Measurements from ENCODE around the gene HDLBP. TPM values are rescaled to one million over a fixed set of nuclear protein-coding genes. Genes with fewer than 3 reads are reported as not detected.

Gene HDLBP
- total RNA-seq, 1 experiment from 2014 or later: 544 TPM

DNA sequence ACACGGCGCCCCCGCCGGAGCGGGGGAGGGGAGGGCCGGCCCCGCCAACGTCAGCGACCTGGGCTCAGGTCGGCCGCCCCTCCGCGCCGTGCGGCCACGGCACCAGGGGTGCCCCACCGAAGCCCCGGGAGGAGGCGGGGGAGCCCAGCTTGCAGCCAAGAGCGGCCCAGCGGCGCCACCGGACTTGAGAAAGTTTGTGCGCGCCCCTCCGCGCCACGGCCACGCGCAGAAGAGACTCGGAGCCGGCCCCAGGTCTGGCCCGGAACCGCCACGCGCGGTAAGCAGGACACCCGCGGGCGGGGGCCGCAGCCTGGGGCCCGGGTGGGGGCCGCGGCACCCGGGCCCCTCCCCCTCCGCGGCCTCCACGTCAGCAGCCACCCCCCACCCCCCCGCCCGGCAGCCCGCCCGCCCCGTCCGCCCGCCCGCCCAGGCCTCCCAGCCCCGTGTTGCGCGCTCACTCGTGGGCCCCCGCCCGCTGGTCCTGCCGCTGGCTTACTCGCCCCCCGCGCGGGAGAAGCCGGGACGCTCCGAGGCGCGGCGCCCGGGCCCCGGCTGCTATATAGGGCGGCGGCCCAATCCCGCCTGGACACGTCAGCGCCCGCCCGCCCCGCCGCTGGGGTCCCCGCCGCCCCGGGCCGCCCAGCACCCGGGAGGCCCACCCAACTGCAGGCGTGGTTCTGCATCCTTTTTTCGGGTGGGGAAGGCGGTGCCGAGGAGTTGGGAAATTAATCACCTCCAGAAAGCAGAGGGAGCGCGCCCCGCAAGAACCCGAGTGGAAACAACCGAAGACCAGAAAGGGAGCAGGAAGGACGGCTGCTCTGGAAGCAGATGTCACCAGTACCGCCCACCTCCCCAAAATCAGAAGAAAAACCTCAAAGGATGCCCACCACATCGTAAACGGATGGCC lies 42.9 kb downstream of the HDLBP start:
- H3K4me3 ChIP-seq: peak overlapping the region; percentile 97
- no peaks in the 10 kb centered on the region for H3K9me3 ChIP-seq (replicated peaks)
- H3K27me3 ChIP-seq (replicated peaks): 0 out of 2 replicates have a peak, but pooled peaks cover 2% of the 10 kb centered on the region
- peak; percentile 41 to 66 for DNase-seq (ENCODE audit: low read depth in 1 of 2, low spot score in 2 of 2)
- peak overlapping the region; percentile 81 for H3K27ac ChIP-seq
- peaks cover 42% of the 10 kb centered on the region for H3K36me3 ChIP-seq
- H3K4me1 ChIP-seq (replicated peaks): peaks cover 31% of the 10 kb centered on the region

DNA sequence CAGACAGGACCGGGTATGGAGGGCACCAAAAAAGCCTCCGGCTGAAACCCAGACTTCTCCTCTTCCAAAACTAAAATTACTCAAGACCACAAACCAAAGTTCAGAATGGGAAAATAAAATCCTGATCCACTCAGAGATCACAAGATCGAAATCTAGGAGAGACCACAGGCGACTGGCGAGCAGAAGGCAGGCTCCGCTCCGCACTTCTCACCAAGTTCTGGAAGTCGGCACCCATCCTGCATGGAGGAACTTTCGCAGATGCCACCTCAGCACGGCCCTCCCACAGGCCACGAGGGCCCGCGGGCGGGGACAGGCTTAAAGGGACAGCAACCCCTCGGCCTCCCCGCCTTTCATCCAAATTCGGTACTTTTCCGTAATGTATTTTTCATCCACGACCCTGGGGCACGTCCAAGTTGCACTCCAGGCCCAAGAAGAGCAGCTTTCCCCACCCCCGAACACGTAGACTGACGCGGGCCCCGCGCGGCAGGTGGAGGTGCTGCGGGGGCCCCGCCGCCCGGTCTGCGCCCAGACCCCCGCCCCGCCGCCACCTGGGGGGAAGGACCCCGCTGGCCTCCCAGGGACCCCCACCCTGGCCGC lies 43.7 kb downstream of the HDLBP start:
- Histone ChIP-seq H3K36me3 (peaks cover 50% of the 10 kb centered on the region), H3K4me1 (replicated peaks) (peaks cover 35% of the 10 kb centered on the region), H3K27ac (peak overlapping the region; percentile 81), H3K27me3 (replicated peaks) (no peaks in the 10 kb centered on the region), H3K4me3 (peak overlapping the region; percentile 97), H3K9me3 (replicated peaks) (no peaks in the 10 kb centered on the region)
- DNase-seq (ENCODE audit: low read depth in 1 of 2, low spot score in 2 of 2): peak; percentile 62 to 78

DNA sequence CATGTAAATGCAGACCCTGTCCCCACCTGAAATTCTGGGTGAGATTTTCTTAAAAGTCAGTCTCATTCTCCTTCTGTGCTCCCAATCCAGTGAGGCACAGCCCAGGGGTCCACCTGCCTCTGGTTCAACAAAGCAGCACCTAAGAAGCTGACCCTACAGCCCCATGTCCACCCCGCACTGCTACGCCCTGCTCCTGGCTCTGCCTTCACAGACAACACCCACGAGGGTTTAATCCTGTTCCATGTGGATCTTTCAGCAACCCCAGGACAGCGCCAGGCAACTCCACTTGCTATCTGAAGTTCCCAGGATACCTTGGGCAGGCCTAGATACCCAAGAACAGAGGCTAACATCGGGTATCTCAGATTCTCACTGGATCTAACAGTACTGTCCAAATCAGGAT lies 44.9 kb downstream of the HDLBP start:
- Histone ChIP-seq H3K27me3 (replicated peaks) (no peaks in the 10 kb centered on the region), H3K9me3 (replicated peaks) (no peaks in the 10 kb centered on the region), H3K4me1 (replicated peaks) (peaks cover 35% of the 10 kb centered on the region), H3K36me3 (peaks cover 62% of the 10 kb centered on the region), H3K27ac (no peak overlapping the region), H3K4me3 (peak overlapping the region; percentile 97; the same call in 1 of the 2 replicates)
- no peak for DNase-seq (ENCODE audit: low read depth in 1 of 2, low spot score in 2 of 2)

DNA sequence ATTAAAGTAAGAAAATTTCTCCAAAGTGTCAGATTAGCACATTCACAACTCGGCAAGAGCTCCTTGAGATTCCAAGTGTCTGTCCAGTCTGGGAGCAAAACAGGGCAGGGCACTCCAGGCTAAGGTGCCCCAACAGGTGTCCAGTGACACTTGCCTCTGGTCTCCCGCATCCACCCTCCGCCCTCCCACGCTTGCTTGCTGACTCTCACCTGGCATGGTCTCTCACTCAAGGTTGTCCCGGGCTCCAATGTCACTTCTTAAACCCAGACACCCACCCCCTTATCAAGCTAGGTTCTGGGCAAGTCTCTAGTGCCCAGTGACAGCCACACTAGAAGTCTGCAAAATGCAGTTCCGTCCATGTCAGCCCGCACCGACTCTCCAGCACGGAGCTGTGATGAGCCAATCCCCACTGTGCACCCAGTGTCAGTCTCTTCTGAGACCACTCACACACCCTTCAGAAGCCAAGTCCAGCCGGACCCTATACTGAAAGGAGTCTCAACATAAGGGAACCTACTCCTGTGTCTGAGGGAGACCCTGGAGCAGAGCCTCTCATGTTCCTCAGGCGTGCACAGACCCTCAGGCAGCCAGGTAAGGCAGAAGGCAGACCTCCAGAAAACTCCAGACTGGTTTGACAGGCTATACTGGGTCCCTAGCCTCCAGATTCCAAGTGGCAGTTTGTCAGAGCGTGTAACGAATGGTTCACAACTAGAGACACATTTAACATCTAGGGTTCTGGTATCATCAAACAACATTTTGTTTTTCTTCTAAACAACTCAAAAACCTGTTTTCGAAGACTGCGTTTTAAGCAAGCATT lies 45.6 kb downstream of the HDLBP start:
- no peaks in the 10 kb centered on the region for H3K9me3 ChIP-seq (replicated peaks)
- H3K4me3 ChIP-seq: no peak overlapping the region
- H3K36me3 ChIP-seq: peaks cover 68% of the 10 kb centered on the region
- H3K27ac ChIP-seq: no peak overlapping the region
- H3K4me1 ChIP-seq (replicated peaks): peaks cover 35% of the 10 kb centered on the region
- no peaks in the 10 kb centered on the region for H3K27me3 ChIP-seq (replicated peaks)
- no peak for DNase-seq (ENCODE audit: low read depth in 1 of 2, low spot score in 2 of 2)

DNA sequence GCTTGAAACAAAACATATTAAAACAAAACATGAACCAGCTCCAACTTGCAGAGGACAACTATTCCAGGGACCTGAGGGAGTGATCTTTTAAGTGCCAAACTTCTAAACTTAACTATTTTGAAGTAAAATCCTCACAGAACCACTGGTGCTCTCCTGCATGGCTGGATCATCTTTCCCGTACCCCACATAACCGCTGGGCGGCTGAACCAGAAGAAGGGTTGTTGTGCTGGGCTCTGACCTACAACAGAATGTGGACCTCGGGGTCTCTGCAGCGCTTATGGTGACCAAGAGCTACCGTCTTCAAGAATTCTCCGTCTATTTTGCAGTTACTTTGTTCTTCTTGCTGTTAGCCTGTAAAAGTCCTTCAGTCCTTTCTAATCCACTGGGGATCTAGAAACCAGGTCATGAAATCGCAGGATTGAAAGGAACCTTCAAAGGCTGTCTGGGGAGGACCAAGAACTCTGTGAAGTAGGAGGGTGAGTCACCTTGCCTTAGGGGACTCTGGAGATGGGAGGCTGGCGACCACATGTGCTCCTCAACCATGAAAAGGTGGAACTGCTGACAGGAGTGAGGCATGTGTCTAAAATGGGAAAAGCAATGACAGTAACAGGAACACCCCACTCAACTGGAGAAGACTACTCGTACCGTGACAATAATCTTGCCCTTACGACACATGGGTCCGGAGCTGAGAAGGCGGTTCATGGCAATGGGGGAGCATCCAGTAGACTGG lies 46.6 kb downstream of the HDLBP start:
- H3K27me3 ChIP-seq (replicated peaks): no peaks in the 10 kb centered on the region
- peaks cover 79% of the 10 kb centered on the region for H3K36me3 ChIP-seq
- H3K9me3 ChIP-seq (replicated peaks): no peaks in the 10 kb centered on the region
- H3K4me3 ChIP-seq: no peak overlapping the region
- peaks cover 35% of the 10 kb centered on the region for H3K4me1 ChIP-seq (replicated peaks)
- peak in 1 of 2 experiments; percentile 27 for DNase-seq (ENCODE audit: low read depth in 1 of 2, low spot score in 2 of 2)
- H3K27ac ChIP-seq: no peak overlapping the region

DNA sequence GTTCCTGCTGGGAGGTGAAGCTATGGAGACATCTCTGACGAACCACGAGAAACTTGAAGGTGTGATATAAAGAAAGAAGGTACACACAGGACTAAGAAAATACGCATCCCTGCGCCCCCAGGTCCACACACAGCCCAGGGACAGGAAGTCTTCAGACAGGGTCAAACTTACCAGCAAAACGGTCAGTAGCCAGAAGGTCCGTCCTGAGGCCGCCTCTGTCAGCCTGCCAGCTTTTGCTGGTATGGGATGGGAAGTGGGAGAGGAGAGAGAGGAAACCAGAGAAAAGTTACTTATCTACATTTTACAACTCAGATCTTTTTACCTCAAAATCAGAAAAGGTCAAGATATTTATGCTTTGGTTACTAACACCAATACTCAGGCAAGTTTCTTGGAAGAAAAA lies 47.2 kb downstream of the HDLBP start:
- no peak for DNase-seq (ENCODE audit: low read depth in 1 of 2, low spot score in 2 of 2)
- H3K27me3 ChIP-seq (replicated peaks): no peaks in the 10 kb centered on the region
- H3K27ac ChIP-seq: no peak overlapping the region
- H3K9me3 ChIP-seq (replicated peaks): no peaks in the 10 kb centered on the region
- H3K4me1 ChIP-seq (replicated peaks): peaks cover 35% of the 10 kb centered on the region
- no peak overlapping the region for H3K4me3 ChIP-seq
- H3K36me3 ChIP-seq: peaks cover 84% of the 10 kb centered on the region

DNA sequence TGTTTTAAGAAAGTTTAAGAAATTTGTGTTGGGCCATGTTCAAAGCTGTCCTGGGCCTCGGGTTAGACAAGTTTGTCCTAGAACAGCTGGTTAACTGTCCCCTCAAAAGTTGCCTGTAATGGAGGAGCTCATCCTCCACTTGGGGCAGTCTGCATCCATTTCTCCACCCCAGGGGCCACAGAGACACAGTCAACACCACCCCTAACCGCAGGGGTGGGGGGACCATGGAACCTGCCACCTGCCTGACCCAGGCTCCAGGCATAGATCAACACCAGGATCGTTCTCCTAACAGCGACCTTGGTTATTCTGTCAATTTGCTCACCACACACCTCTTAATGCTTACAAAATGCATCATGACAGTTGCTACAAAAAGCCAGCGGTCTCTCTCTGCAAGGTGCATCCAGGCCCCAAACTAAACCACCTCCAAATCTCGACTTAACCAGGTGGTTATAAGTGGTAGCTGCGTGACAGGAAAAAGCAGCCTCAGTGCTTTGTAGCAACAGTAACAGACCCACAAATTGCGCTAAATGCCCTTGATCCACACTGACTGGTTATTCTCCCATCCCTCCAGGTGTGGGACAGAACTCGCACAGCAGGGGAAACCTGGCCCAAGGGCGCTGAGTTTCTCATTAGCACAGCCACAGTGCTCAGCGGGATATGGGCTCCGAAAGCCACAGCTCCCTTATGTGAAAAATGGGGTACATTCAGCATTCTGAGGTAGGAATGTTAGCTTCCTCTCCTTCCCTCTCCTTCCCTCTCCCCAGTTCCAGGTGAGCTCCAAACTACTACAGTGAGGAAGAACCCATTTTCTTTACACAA lies 48.0 kb downstream of the HDLBP start:
- Histone ChIP-seq H3K27me3 (replicated peaks) (no peaks in the 10 kb centered on the region), H3K27ac (no peak overlapping the region), H3K4me3 (no peak overlapping the region), H3K4me1 (replicated peaks) (peaks cover 29% of the 10 kb centered on the region), H3K36me3 (peaks cover 93% of the 10 kb centered on the region), H3K9me3 (replicated peaks) (no peaks in the 10 kb centered on the region)
- DNase-seq (ENCODE audit: low read depth in 1 of 2, low spot score in 2 of 2): peak in 1 of 2 experiments; percentile 25

DNA sequence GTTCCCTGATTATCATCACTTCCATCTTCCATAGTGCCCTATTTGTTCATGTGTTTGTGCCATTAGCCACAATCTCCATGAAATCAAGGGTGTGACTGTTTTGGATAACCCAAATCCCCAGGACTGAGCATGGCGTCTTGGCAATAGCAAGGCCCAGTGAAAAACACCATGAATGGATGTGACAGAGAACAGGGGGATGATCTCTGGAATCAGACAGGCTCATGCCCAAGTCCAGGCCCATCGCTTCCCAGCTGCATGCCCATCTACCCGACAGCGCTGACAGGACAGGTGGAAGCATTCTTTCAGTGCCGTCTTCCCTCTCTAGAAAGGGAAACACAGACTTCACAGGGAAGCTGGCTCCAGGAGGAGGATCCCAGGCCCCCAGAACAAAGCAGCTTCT lies 50.0 kb downstream of the HDLBP start:
- peaks cover 98% of the 10 kb centered on the region for H3K36me3 ChIP-seq
- no peak overlapping the region for H3K4me3 ChIP-seq
- peaks cover 18% of the 10 kb centered on the region for H3K4me1 ChIP-seq (replicated peaks)
- no peaks in the 10 kb centered on the region for H3K27me3 ChIP-seq (replicated peaks)
- DNase-seq (ENCODE audit: low read depth in 1 of 2, low spot score in 2 of 2): no peak
- no peaks in the 10 kb centered on the region for H3K9me3 ChIP-seq (replicated peaks)
- H3K27ac ChIP-seq: no peak overlapping the region

DNA sequence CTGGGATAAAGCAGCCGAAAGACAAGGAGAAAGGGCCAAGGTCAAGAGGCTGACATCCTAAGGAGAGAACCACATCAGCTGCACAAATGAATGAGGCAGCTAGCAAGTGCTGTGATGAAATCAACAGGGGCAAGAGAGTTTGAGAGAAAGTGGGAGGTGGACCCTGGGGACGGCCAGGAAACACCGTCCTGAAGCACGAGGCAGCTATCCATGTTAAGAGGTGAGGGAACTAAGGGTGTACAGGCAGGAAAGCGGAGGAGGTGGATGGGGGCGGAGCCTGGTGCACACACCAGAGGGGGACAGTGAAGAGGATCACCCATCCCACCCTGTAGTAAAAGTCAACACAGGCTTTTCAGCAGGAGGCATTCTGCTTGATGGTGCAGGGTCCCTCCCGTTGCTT lies 52.4 kb downstream of the HDLBP start:
- no peak overlapping the region for H3K4me3 ChIP-seq
- H3K36me3 ChIP-seq: peaks cover 98% of the 10 kb centered on the region
- DNase-seq (ENCODE audit: low read depth in 1 of 2, low spot score in 2 of 2): no peak
- no peaks in the 10 kb centered on the region for H3K9me3 ChIP-seq (replicated peaks)
- no peak overlapping the region for H3K27ac ChIP-seq
- H3K4me1 ChIP-seq (replicated peaks): 0 out of 2 replicates have a peak, but pooled peaks cover 5% of the 10 kb centered on the region
- H3K27me3 ChIP-seq (replicated peaks): no peaks in the 10 kb centered on the region

DNA sequence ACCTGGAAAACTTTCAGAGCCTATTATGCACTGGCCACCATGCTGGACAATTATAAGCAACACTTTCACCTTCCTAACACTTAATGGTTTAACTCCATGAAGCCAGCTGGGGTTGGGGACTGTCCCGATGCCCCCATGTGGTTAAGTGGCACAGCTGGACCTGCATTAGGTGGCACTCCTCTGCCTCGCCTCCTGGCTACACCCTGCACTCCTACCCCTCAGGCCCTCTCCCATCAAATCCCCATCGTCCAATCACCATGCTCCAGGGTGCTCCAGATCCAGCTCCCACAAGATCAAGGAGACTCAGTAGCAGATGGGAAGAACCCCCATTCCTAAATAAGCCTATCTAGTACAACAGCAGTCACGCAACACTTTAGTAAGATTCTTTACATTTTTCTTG lies 53.8 kb downstream of the HDLBP start:
- Histone ChIP-seq H3K4me3 (no peak overlapping the region), H3K9me3 (replicated peaks) (no peaks in the 10 kb centered on the region), H3K36me3 (peaks cover 98% of the 10 kb centered on the region), H3K4me1 (replicated peaks) (no peaks in the 10 kb centered on the region), H3K27me3 (replicated peaks) (no peaks in the 10 kb centered on the region), H3K27ac (no peak overlapping the region)
- no peak for DNase-seq (ENCODE audit: low read depth in 1 of 2, low spot score in 2 of 2)

DNA sequence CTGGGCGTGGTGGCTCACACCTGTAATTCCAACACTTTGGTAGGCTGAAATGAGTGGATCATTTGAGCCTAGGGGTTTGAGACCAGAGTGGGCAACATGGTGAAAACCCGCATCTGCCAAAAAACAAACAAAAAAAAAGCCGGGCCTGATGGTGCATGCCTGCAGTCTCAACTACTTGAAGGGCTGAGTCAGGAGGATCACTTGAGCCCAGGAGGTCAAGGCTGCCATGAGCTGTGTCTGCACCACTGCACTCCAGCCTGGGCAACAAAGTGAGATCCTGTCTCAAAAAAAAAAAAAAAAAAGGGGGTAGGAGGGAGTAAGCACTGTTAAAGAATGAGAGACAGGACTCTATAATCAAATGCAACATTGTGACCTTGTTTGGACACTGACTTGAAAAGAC lies 54.6 kb downstream of the HDLBP start:
- Histone ChIP-seq H3K36me3 (peaks cover 98% of the 10 kb centered on the region), H3K27ac (no peak overlapping the region), H3K27me3 (replicated peaks) (no peaks in the 10 kb centered on the region), H3K4me3 (no peak overlapping the region), H3K4me1 (replicated peaks) (no peaks in the 10 kb centered on the region), H3K9me3 (replicated peaks) (no peaks in the 10 kb centered on the region)
- peak in 1 of 2 experiments; percentile 14 for DNase-seq (ENCODE audit: low read depth in 1 of 2, low spot score in 2 of 2)

DNA sequence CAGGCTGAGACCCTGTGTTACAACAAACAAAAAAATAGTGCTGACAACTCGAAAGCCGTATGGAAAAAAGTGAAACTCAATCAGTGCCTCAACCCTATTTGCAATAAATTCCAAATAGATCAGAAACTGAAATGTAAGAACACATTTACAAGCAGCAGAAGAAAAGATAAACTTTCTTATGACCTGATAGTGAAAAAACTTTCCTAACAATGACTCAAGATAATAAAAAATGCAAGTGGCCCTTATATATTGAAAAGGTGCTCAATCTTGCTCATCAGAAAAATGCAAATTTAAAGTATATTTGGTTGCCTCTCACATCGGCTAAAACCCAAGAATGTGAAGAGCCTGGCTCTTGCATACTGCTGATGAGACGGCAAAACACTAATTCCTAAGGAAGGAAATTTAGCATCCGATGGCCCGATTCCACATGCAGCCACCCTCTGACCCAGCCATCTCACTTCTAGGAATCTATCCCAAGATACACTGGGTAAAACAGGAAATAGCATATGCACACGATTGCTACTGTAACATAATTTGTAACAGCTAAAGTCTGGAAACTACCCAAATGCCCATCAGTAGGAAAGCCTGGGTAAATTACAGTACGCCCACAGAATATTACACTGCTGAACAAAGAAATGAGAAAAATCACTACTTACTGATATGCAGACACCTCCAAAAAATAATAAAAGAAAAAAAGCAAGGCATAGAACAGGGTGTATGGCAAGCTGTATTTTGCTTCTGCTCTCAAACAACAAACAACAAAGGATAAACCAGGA lies 56.8 kb downstream of the HDLBP start:
- Histone ChIP-seq H3K27me3 (replicated peaks) (no peaks in the 10 kb centered on the region), H3K4me3 (no peak overlapping the region), H3K27ac (no peak overlapping the region), H3K4me1 (replicated peaks) (no peaks in the 10 kb centered on the region), H3K9me3 (replicated peaks) (no peaks in the 10 kb centered on the region), H3K36me3 (peaks cover 98% of the 10 kb centered on the region)
- DNase-seq (ENCODE audit: low read depth in 1 of 2, low spot score in 2 of 2): peak in 1 of 2 experiments; percentile 3
